Fibroblast of the conjunctiva (primary cell): ENCODE data around the gene PIAS4.
"Not testable (repeated sequence)": the region's sequence is repeated elsewhere in the genome, so short reads cannot be mapped to it uniquely, and the experiment has no call there.

Experiments used
- DNase-seq: peaks from one replicate; pipeline ENCODE4 v3.0.0-alpha.2; 2010; ENCODE audit warnings: low read depth

PIAS4 gene

GRCh38 chr19:3998667-3999412, 8.7 kb upstream of the PIAS4 start:
- not testable (repeated sequence) for DNase-seq

DNA sequence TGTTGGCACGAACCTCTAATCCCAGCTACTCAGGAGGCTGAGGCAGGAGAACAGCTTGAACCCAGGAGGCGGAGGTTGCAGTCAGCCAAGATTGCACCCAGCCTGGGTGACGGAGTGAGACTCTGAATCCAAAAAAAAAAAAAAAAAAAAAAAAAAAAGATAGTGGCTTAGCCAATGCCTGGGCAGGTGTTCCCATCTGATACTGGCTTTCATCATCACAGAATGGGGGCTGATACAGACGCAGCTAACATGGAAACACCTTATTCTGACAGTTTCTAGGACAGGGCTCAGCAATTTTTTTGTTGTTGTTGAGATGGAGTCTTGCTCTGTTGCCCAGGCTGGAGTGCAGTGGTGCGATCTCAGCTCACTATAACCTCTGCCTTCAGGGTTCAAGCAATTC, 6.7 kb upstream of the PIAS4 start:
- not testable (repeated sequence) for DNase-seq

GRCh38 chr19:4005436-4005835, 2.1 kb upstream of the PIAS4 start:
- DNase-seq: not testable (repeated sequence)

- DNase-seq: no peak
These were observed 452 bp downstream of the PIAS4 start for GRCh38 chr19:4007836-4008539.

DNA sequence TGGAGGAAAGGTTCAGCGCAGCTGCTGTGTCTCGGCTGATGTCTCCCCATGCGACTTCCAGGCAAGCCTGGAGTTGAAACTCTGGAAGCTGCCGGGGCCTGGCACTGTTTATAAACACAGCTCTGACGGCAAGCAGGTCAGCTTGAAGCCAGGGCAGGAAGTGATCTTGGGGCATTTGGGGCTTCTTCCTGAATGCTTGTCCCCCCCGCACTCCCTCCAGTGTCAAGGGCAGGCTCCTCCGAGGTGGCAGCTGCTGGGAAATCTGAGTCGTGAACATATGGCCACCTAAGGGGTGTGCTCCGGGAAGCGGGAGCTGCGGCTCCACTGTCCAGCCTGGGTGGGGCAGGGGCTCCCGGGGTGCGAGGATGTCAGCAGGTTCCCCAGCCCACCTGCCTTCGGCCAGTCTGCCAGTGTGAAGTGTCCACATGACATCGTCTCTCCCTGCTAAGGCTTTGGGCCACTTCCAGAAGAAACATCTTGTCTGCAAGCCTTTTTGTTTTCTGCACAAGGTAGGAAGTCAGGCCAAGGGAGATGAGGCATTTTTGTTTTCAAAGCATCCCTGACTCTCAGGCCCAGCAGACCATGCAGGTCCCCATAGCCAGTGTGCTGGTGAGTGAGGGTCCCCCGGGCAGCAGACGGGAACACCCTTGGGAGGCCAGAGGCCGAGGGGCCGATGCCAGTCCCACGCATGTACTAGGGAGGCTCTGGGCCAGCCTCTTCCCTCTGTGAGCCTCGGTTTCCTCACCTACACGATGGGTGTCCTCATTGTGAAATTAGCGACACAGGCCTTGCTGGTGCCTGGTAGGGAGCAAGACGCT, 2.7 kb downstream of the PIAS4 start:
- no peak for DNase-seq

- DNase-seq: no peak
These were observed 3.2 kb downstream of the PIAS4 start for GRCh38 chr19:4010808-4011110.

- not testable (repeated sequence) for DNase-seq
These were observed 3.9 kb downstream of the PIAS4 start for GRCh38 chr19:4011430-4011829.

GRCh38 chr19:4012092-4012974, 4.8 kb downstream of the PIAS4 start:
- DNase-seq: no peak

- DNase-seq: no peak
These were observed 5.6 kb downstream of the PIAS4 start for GRCh38 chr19:4012975-4013634.

DNA sequence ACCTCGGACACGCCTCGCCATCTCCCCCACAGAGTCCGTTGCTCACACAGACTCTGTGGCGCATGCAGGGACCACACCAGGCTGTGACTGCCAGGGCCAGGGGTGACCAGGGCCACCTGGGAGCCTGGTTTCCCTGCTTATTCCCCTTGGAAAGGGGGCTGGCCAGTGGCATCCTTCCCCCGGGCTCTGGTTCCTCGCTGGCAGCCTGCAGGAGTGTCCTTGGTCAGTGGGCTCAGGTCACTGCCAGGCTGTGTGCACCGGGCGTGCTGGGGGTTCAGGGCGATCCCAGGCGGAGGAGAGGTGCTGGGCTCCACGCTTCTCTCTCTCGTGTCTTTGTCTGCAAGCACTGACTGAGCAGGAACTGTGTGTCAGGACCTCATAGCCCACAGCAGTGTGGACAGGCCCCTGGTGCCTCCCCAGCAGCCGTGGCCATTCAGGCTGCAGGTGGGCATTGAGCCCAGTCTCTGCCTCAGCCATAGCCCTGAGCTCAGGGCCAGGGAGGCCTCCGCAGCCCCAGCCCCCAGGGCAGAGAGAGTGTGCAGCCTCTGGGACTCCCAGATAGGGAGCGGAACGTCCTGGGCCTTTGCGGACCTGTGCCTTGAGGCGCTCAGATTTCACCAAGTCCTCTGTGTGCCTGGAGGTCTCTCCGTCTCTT, 6.5 kb downstream of the PIAS4 start:
- no peak for DNase-seq

GRCh38 chr19:4014541-4015491, 7.3 kb downstream of the PIAS4 start:
- no peak for DNase-seq

DNA sequence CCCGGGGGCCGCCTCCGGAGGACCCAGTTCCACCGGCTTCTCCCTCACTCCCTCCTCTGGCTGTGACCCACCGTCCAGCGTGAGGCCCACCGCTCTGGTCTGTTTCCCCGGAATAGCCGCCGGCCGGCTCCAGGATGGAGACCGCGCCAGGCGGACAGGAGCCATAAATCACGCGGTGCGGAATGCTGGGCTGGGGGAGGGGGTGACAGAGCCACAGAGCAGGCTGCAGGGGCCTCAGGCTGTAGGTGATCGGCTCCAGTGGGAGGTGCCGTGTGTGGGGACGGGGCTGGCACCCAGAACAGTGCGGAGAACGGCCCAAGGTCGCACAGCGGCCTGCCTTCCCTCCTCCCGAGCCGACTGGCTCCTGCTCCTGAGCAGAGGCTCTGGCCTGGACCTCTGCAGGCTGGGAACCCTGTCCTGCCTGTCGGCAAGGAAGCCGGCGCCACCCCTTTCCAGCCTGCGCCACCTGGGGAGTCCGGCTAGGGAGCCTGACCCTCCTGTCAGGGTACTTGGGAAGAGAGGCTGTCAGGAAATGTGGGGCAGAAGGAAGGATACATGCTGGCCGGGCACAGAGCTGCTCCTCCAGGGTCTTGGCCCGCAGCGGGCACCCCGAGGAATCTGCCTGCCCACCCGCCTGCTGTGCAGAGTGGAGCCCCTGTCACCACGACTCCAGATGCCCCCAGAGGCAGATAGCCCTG, 8.3 kb downstream of the PIAS4 start:
- no peak for DNase-seq

DNA sequence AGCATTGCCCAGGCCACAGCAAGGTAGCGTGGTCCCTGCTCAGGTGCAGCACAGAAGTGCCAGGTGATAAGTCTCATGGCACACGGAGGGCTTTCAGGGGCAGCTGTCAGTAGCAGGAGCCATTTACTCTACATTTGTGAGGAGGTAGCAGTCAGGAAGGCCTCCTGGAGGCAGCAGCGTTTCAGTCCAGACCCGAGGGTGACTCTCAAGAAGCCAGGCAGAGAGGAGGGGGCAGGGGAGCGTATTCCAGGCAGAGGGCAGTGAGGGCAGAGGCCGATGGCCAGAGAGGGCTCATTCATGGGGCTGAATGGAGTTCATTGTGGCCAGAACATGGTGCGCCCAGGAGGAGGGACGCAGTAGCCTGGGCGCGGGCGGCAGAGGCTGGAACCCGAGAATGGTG, 8.9 kb downstream of the PIAS4 start:
- no peak for DNase-seq

DNA sequence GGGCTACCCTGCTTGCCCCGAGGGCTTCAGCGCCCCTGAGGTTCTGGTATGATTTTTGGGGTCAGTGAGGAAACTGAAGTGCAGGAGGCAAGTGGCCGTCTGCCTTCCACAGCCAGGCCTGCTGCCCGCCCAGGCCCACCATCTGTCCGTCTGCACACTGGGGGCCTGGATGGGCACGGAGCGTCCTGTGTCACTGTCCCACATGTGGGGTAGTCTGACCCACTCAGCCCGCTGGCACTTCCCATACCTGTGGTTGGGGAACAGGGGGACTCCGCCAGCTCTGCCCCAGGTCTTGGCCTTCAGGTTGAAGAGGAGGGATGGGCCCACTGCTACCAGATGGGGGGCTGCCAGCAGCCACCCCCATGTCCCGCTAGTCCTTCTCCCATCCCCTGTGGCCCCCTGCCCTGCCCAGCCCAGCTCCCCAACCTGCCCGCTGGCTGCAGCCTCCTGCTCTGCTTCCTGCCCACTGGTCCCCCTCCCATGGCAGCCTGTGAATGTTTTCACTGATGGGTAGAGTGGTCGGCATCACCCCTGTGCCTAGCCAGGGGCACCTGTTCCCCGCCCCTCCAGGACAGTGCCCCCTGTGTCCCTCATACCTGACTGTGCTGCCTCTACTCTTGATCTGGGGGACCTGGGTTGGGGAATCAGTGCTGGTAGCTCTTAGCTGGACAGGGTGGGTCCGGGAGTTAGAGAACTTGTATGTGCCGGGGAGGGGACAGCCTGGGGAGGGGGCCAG, 9.5 kb downstream of the PIAS4 start:
- DNase-seq: no peak

DNA sequence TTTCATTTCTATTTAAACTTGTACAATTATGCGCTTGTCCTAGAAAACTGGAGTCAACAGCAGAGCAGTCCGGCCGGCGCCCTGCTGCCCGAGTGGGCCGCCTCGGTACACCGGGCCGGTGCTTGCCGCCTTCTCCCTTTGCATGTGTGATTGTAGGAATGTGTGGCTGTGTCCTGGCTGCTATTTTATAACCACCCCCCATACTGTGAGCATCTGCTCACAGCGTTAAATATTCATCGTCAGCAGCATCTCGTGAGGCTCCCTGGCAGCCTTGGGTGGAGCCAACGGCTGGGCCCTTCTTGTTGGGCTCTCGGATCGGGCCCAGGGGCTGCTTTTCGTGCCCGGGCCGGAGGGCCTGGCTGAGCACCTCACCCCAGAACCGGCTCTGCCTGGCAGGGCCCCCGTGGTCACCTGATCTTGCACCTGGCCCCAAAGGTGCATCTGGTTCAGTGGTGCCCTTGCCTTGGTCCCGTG, 10.6 kb downstream of the PIAS4 start:
- no peak for DNase-seq

- DNase-seq: no peak
These were observed 11.4 kb downstream of the PIAS4 start for GRCh38 chr19:4018775-4019504.

DNA sequence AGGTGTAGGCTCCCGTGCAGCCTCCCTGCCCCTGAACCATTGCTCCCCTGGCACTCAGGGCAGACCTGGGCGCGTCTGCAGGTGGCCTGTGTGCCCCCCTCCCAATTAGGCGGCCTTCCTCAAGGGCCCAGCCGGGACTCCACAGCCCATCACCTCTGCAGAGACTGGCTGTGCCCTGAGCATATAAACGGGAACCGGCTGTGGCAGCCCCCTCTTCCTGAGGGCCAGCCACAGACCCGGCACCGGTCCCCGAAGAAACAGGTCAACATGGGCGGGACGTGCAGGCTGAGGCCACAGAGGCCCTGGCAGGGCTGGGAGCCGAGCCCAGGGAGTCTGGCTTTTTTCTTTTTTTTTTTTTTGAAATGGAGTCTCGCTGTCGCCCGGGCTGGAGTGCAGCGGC, 12.0 kb downstream of the PIAS4 start:
- no peak for DNase-seq
